Erythroblast (primary cell): ENCODE results near the gene ARHGAP42.

Experiments used
- GATA1 ChIP-seq: IDR thresholded peaks from 2 replicates; pipeline ENCODE4 v1.6.1; 2011; ENCODE audit warnings: low read depth, mild to moderate bottlenecking, control low read depth, low read length, moderate library complexity
- POLR2A ChIP-seq: IDR thresholded peaks from 2 replicates; pipeline ENCODE4 v1.6.1; 2011; ENCODE audit warnings: mild to moderate bottlenecking, low read length

DNA sequence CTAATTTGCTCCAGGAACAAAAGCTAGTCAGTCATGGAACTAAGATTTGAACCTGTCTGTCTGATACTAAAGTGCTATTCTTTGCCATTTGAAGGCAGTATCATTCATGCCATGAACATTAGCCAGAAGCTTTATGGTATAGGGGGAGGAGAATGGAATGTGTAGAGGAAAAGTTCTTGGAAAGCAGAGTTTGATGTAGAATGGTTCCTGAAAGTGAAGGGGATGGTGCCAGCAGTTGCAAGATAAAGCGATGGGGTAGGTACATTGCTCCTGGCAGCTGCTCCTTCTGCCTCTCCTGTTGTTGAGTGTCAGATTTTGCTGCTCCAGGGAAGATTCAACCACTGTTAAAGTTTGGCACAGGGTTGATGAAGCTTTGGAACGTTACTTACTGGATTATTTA lies 53.4 kb downstream of the ARHGAP42 start:
- no peak for TF ChIP-seq POLR2A
- TF ChIP-seq GATA1, result no peak
